ENCODE measurements around the gene SIPA1. TPM values are rescaled to one million over a fixed set of nuclear protein-coding genes. Genes with fewer than 3 reads are reported as not detected.

The SIPA1 gene
- total RNA-seq, 1 experiment from 2014 or later = 105 TPM

DNA sequence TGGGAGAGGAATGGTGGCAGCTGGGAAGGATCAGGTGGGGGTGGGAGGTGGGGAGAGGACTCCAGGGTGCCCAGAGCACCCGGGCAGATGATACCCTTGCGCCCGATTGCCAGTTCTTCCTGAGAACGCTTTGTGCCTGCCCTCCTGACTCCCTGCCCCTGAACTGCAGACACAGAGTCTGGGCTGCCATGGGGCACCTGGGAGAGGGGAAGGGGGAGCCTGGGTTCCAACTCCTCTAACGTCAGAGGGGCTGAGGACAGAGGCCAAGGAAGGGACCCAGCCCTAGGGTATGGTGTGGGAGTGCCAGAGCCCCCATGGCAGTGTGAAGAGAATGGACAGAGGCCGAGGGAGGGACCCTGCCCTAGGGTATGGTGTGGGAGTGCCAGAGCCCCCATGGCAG lies 41.4 kb upstream of the SIPA1 start:
- no peaks in the 10 kb centered on the region for H3K9me2 ChIP-seq (ENCODE audit: insufficient read depth)
- no TSS peak for BruUV-seq (replicated peaks)
- H3K27ac ChIP-seq (ENCODE audit: low read depth, low read length) = no peak overlapping the region
- no peak overlapping the region for H3K4me3 ChIP-seq (replicated peaks in 1 of 2; ENCODE audit: low read depth in 1 of 2, low read length in 2 of 2)
- H3K4me1 ChIP-seq (ENCODE audit: control insufficient read depth in 1 of 2, insufficient read depth in 2 of 2, low read length in 2 of 2) = peaks cover 12 to 19% of the 10 kb centered on the region in 2 experiments
- H3K79me2 ChIP-seq (ENCODE audit: insufficient read depth, low read length) = no peaks in the 10 kb centered on the region
- no peak overlapping the region for H3K9ac ChIP-seq (ENCODE audit: low read length)
- H3K36me3 ChIP-seq (ENCODE audit: control insufficient read depth in 1 of 2, insufficient read depth in 2 of 2, low read length in 2 of 2) = peaks cover 0 to 6% of the 10 kb centered on the region in 2 experiments; a peak in 1 of 4 replicates
- ChIA-PET RAD21 (ENCODE audit: low non-redundant PET in 1 of 2, low total read pairs in 2 of 2, uncharacterized antibody in 2 of 2, unreplicated experiment in 2 of 2) (no interaction called here), POLR2A (no interaction called here), CTCF (no interaction called here)
- H3K4me2 ChIP-seq (ENCODE audit: low read length) = no peak overlapping the region
- DNase-seq (ENCODE audit: low read depth, low spot score) (no peak), ATAC-seq (no peak)
- H3K27me3 ChIP-seq (ENCODE audit: insufficient read depth, low read length) = no peaks in the 10 kb centered on the region
- TF ChIP-seq TCF7L2 (IDR thresholded peaks at IDR 0.05; ENCODE audit: borderline replicate concordance, extremely low read depth, insufficient read depth, insufficient read length) = no peak
- no peak for TF ChIP-seq EGR1 (IDR thresholded peaks at IDR 0.05; ENCODE audit: low read depth)
- no peak for TF ChIP-seq YY1 (IDR thresholded peaks at IDR 0.05; ENCODE audit: extremely low read depth, insufficient replicate concordance, low read depth, low read length)
- TF ChIP-seq SP1 (IDR thresholded peaks at IDR 0.05; ENCODE audit: low read depth) = no peak
- no peak for TF ChIP-seq ZFX (IDR thresholded peaks at IDR 0.05)
- no peak for TF ChIP-seq ELF1 (IDR thresholded peaks at IDR 0.05; ENCODE audit: borderline replicate concordance, low read depth)
- no peak for TF ChIP-seq CBX3 (IDR thresholded peaks at IDR 0.05; ENCODE audit: low read depth)
- TF ChIP-seq, protein P1, sequence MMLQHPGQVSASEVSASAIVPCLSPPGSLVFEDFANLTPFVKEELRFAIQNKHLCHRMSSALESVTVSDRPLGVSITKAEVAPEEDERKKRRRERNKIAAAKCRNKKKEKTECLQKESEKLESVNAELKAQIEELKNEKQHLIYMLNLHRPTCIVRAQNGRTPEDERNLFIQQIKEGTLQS (IDR thresholded peaks at IDR 0.05) = no peak
- no peak for TF ChIP-seq FOSL1 (IDR thresholded peaks at IDR 0.05; ENCODE audit: low read depth)
- TF ChIP-seq ZNF274 (IDR thresholded peaks at IDR 0.05; ENCODE audit: low read depth, low read length) = no peak
- no peak for TF ChIP-seq SRF (IDR thresholded peaks at IDR 0.05; ENCODE audit: low read depth)
- TF ChIP-seq JUND (IDR thresholded peaks at IDR 0.05) = no peak
- TF ChIP-seq, protein P2, sequence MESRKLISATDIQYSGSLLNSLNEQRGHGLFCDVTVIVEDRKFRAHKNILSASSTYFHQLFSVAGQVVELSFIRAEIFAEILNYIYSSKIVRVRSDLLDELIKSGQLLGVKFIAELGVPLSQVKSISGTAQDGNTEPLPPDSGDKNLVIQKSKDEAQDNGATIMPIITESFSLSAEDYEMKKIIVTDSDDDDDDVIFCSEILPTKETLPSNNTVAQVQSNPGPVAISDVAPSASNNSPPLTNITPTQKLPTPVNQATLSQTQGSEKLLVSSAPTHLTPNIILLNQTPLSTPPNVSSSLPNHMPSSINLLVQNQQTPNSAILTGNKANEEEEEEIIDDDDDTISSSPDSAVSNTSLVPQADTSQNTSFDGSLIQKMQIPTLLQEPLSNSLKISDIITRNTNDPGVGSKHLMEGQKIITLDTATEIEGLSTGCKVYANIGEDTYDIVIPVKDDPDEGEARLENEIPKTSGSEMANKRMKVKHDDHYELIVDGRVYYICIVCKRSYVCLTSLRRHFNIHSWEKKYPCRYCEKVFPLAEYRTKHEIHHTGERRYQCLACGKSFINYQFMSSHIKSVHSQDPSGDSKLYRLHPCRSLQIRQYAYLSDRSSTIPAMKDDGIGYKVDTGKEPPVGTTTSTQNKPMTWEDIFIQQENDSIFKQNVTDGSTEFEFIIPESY (IDR thresholded peaks at IDR 0.05; ENCODE audit: extremely low read depth, insufficient replicate concordance, low read length) = no peak
- TF ChIP-seq CEBPB (IDR thresholded peaks at IDR 0.05; ENCODE audit: low read depth) = no peak
- no peak for TF ChIP-seq RAD21 (IDR thresholded peaks at IDR 0.05; ENCODE audit: low read depth)
- no peak for TF ChIP-seq EZH2 (IDR thresholded peaks at IDR 0.05)
- TF ChIP-seq EZH2phosphoT487 (IDR thresholded peaks at IDR 0.05; ENCODE audit: borderline replicate concordance) = no peak
- TF ChIP-seq, protein P3, sequence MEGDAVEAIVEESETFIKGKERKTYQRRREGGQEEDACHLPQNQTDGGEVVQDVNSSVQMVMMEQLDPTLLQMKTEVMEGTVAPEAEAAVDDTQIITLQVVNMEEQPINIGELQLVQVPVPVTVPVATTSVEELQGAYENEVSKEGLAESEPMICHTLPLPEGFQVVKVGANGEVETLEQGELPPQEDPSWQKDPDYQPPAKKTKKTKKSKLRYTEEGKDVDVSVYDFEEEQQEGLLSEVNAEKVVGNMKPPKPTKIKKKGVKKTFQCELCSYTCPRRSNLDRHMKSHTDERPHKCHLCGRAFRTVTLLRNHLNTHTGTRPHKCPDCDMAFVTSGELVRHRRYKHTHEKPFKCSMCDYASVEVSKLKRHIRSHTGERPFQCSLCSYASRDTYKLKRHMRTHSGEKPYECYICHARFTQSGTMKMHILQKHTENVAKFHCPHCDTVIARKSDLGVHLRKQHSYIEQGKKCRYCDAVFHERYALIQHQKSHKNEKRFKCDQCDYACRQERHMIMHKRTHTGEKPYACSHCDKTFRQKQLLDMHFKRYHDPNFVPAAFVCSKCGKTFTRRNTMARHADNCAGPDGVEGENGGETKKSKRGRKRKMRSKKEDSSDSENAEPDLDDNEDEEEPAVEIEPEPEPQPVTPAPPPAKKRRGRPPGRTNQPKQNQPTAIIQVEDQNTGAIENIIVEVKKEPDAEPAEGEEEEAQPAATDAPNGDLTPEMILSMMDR (IDR thresholded peaks at IDR 0.05 in 2 of 3, conservative IDR thresholded peaks at IDR 0.05 in 1 of 3; ENCODE audit: borderline replicate concordance in 1 of 3, insufficient read depth in 1 of 3, low read depth in 2 of 3, low read length in 2 of 3) = no peak
- TF ChIP-seq, protein P4, sequence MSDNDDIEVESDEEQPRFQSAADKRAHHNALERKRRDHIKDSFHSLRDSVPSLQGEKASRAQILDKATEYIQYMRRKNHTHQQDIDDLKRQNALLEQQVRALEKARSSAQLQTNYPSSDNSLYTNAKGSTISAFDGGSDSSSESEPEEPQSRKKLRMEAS (IDR thresholded peaks at IDR 0.05) = no peak
- H2AFZ ChIP-seq (ENCODE audit: low read depth, low read length, poor library complexity, severe bottlenecking) = no peak overlapping the region
- intact Hi-C loops (cut with micrococcal nuclease) = no loop called here
- no peaks in the 10 kb centered on the region for H3K9me3 ChIP-seq (ENCODE audit: control insufficient read depth in 1 of 2, insufficient read depth in 1 of 2, low read depth in 1 of 2, low read length in 2 of 2)
- H4K20me1 ChIP-seq (ENCODE audit: insufficient read depth) = no peaks in the 10 kb centered on the region

Measured in HCT116 (cell line).